Endothelial cell of umbilical vein (primary cell): ENCODE results near the gene OSBPL6. TPM values are rescaled to one million over a fixed set of nuclear protein-coding genes. Genes with fewer than 3 reads are reported as not detected.
"Not testable (repeated sequence)": the region's sequence is repeated elsewhere in the genome, so short reads cannot be mapped to it uniquely, and the experiment has no call there.

Experiments
- BruUV-seq: library from RNA; stranded (reverse); fragments of 400-500 nt; replicated peaks from 2 replicates; lab custom pipeline; 2021; lab: Mats Ljungman, UMichigan
- CTCF ChIA-PET: fragments of 300-600, 350-600 bp; sonication (Branson Sonifier 250); formaldehyde crosslinking; loops from one replicate; lab custom pipeline; 2021; ENCODE audit warnings: antibody characterized with exemption, inconsistent platforms; lab: Charles Lee
- POLR2A ChIA-PET: fragments of 300-600, 350-600 bp; sonication (Branson Sonifier 250); formaldehyde crosslinking; loops from one replicate; lab custom pipeline; 2021; ENCODE audit warnings: antibody characterized with exemption, inconsistent platforms; lab: Charles Lee
- DNase-seq: peaks from one replicate; pipeline ENCODE4 v3.0.0-alpha.2; 2011; ENCODE audit warnings: low read depth, low spot score
- FAIRE-seq: peaks from 2 replicates; lab custom pipeline; 2011; peaks lifted over from hg19 to GRCh38; lab: Jason Lieb, UNC
- H2AFZ ChIP-seq: 2 replicates; pipeline ENCODE4 v1.6.0; 2012; ENCODE audit warnings: low read depth, low read length, control low read depth, inconsistent platforms
- H3K27ac ChIP-seq: 2 replicates; pipeline ENCODE4 v1.5.1; 2011; ENCODE audit warnings: low read depth, mild to moderate bottlenecking, control low read depth, low read length, moderate library complexity; ENCODE audit not compliant: insufficient read depth
- H3K27me3 ChIP-seq, 2 experiments: 2 replicates each; pipeline versions ENCODE4 v1.6.0 to v1.6.1; 2011; ENCODE audit warnings: low read length in 2 of 2, mixed read lengths in 1 of 2; ENCODE audit not compliant: control insufficient read depth in 2 of 2, insufficient read depth in 2 of 2
- H3K36me3 ChIP-seq, 2 experiments: 2 replicates in 1 of 2; 3 replicates in 1 of 2; pipeline ENCODE4 v1.5.1; 2011; ENCODE audit warnings: low read length in 2 of 2, mild to moderate bottlenecking in 1 of 2, moderate library complexity in 1 of 2; ENCODE audit not compliant: control insufficient read depth in 2 of 2, insufficient read depth in 2 of 2; ENCODE audit errors: extremely low read depth in 1 of 2
- H3K4me1 ChIP-seq: 3 replicates; pipeline ENCODE4 v1.5.1; 2011; ENCODE audit warnings: mild to moderate bottlenecking, low read length; ENCODE audit not compliant: control insufficient read depth, insufficient read depth; ENCODE audit errors: extremely low read depth
- H3K4me2 ChIP-seq: 2 replicates; pipeline ENCODE4 v1.6.1; 2011; ENCODE audit warnings: low read length, control low read depth, mixed read lengths; ENCODE audit not compliant: insufficient read depth
- H3K4me3 ChIP-seq, 3 experiments: fragments of 200-600 bp in 1 of 3; sonication (generic), shearing (Covaris generic) in 1 of 3; replicated peaks in 1 of 3; 2 replicates each; pipeline ENCODE4 v1.5.1; 2011 to 2016; ENCODE audit warnings: control low read depth in 3 of 3, low read length in 3 of 3, mild to moderate bottlenecking in 2 of 3, inconsistent platforms in 1 of 3, low read depth in 1 of 3, moderate library complexity in 1 of 3; ENCODE audit not compliant: insufficient read depth in 1 of 3
- H3K79me2 ChIP-seq: 2 replicates; pipeline ENCODE4 v1.6.0; 2012; ENCODE audit warnings: low read length, inconsistent platforms; ENCODE audit not compliant: control insufficient read depth, insufficient read depth
- H3K9ac ChIP-seq: replicated peaks from 2 replicates; pipeline ENCODE3; 2011; ENCODE audit warnings: low read length, control low read depth; ENCODE audit not compliant: insufficient read depth; ENCODE audit errors: extremely low read depth
- H3K9me1 ChIP-seq: replicated peaks from 3 replicates; pipeline ENCODE4 v1.6.0; 2011; ENCODE audit warnings: mild to moderate bottlenecking, low read length; ENCODE audit not compliant: control insufficient read depth, insufficient read depth; ENCODE audit errors: extremely low read depth
- H3K9me3 ChIP-seq: replicated peaks from 2 replicates; pipeline ENCODE4 v1.5.1; 2012; ENCODE audit warnings: low read length, inconsistent platforms; ENCODE audit not compliant: control insufficient read depth, insufficient read depth
- H4K20me1 ChIP-seq: replicated peaks from 2 replicates; pipeline ENCODE3; 2011; ENCODE audit warnings: mild to moderate bottlenecking, low read length; ENCODE audit not compliant: control insufficient read depth, insufficient read depth; ENCODE audit errors: extremely low read depth
- EZH2 ChIP-seq: IDR thresholded peaks from 2 replicates; pipeline ENCODE4 v1.6.1; 2012; ENCODE audit warnings: borderline replicate concordance, low read depth, mild to moderate bottlenecking, moderate library complexity, low read length, inconsistent platforms; ENCODE audit not compliant: severe bottlenecking
- FOS ChIP-seq: IDR thresholded peaks from 2 replicates; pipeline ENCODE4 v1.6.1; 2011; ENCODE audit warnings: mild to moderate bottlenecking, low read length, moderate library complexity, borderline replicate concordance; ENCODE audit not compliant: insufficient read depth
- GATA2 ChIP-seq: IDR thresholded peaks from 2 replicates; pipeline ENCODE4 v1.7.0; 2011; ENCODE audit warnings: low read depth, mild to moderate bottlenecking, moderate library complexity, mixed read lengths, low read length; ENCODE audit not compliant: insufficient read length, insufficient read depth
- JUN ChIP-seq: IDR thresholded peaks from 2 replicates; pipeline ENCODE4 v1.6.1; 2011; ENCODE audit warnings: borderline replicate concordance, low read depth; ENCODE audit not compliant: insufficient read length, insufficient read depth
- MYC ChIP-seq: IDR thresholded peaks from one replicate; pipeline ENCODE4 v1.6.1; 2011; ENCODE audit warnings: mild to moderate bottlenecking, low read depth, low read length
- POLR2A ChIP-seq: IDR thresholded peaks from 2 replicates; pipeline ENCODE4 v1.6.1; 2012; ENCODE audit warnings: low read depth, mild to moderate bottlenecking, control low read depth, low read length
- POLR2AphosphoS5 ChIP-seq: IDR thresholded peaks from 2 replicates; pipeline ENCODE4 v1.6.1; 2012; ENCODE audit warnings: low read depth, mild to moderate bottlenecking, control low read depth, low read length, moderate library complexity; ENCODE audit not compliant: insufficient read depth
- dilution Hi-C: fragments of 300-500 bp; cut with MboI; formaldehyde crosslinking; loops from one replicate; pipeline ENCODE4 v1.15.0; 2019; ENCODE audit warnings: low sequenced_read_pairs; ENCODE audit not compliant: extremely low pct_ligation_motif_present
- intact Hi-C: fragments of 100-400 bp; cut with micrococcal nuclease; formaldehyde crosslinking; loops from one replicate; pipeline ENCODE4 v1.10.0; 2022
- polyA plus RNA-seq, 4 experiments: library from polyadenylated mRNA; depleted of rRNA in 3 of 4; stranded (reverse) in 3 of 4; unstranded in 1 of 4; fragments of >200 nt; gene quantifications; 2 replicates each; pipeline versions ENCODE4 v1.2.1 to v1.2.3, GENCODE V29; 2011 to 2012; ENCODE audit warnings: missing spikeins in 1 of 4
- total RNA-seq: library from RNA; stranded (reverse); gene quantifications from 2 replicates; pipeline ENCODE4 v1.2.3, GENCODE V29; 2021
- TF ChIP-seq, protein P1 (sequence below), 2 donors: IDR thresholded peaks; 1 replicate in 1 of 2; 2 replicates in 1 of 2; pipeline ENCODE4 v1.5.1; 2011; ENCODE audit warnings: low read length in 2 of 2, mild to moderate bottlenecking in 2 of 2, moderate library complexity in 2 of 2, control low read depth in 1 of 2, inconsistent platforms in 1 of 2, low read depth in 1 of 2; ENCODE audit not compliant: insufficient read depth in 1 of 2; ENCODE audit errors: extremely low read depth in 1 of 2
- TF ChIP-seq, protein P2 (sequence below): IDR thresholded peaks from 2 replicates; pipeline ENCODE4 v1.6.1; 2011; ENCODE audit not compliant: insufficient read depth, insufficient read length

OSBPL6 gene
- total and polyA plus RNA-seq, 2 donors (not counting 3 experiments of a cell fraction or from before 2014, with no cell fraction given), result 1.5 to 2.3 TPM

DNA sequence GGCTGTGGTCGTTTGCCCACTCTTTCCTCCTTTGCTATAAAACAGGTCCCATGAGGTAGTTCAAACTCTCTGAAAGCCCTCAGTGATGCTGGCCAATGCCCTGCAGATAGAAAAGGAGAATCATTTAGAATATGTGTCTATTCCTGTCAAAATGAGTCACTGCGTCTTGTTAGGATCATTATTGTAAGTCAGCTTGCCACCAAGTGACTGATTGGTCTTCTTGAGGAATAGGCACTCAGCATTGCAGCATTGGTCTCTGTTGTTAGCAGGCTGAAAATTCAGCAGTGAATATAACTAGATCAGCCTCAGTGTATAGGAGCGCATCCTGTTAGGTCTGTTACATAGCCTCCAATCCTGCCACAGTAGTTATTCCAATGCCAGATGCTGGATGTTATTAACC, 227.8 kb downstream of the OSBPL6 start:
- dilution Hi-C loops (no loop called here), intact Hi-C loops (no loop called here)
- H4K20me1 ChIP-seq, result no peaks in the 10 kb centered on the region
- no TSS peak for BruUV-seq
- no peak overlapping the region for H3K27ac ChIP-seq
- no peak overlapping the region for H3K4me2 ChIP-seq
- H3K79me2 ChIP-seq, result peaks cover 2% of the 10 kb centered on the region
- H3K36me3 ChIP-seq, result peaks cover 2 to 6% of the 10 kb centered on the region in 2 experiments
- CTCF ChIA-PET, result interaction anchor here (1.1 to 1.8 kb wide), 2 partner anchors 8 to 293 kb away, joined by 3 to 14 read pairs; no protein-coding TSS in a partner anchor
- no peak overlapping the region for H3K4me3 ChIP-seq
- DNase-seq (no peak), FAIRE-seq (no peak)
- POLR2A ChIA-PET, result no interaction called here
- H3K27me3 ChIP-seq, result no peaks in the 10 kb centered on the region
- H2AFZ ChIP-seq, result no peak overlapping the region
- H3K4me1 ChIP-seq, result no peaks in the 10 kb centered on the region
- TF ChIP-seq MYC (no peak), GATA2 (no peak), POLR2AphosphoS5 (no peak), JUN (no peak), POLR2A (no peak), FOS (no peak), EZH2 (no peak)
- TF ChIP-seq, protein P1, sequence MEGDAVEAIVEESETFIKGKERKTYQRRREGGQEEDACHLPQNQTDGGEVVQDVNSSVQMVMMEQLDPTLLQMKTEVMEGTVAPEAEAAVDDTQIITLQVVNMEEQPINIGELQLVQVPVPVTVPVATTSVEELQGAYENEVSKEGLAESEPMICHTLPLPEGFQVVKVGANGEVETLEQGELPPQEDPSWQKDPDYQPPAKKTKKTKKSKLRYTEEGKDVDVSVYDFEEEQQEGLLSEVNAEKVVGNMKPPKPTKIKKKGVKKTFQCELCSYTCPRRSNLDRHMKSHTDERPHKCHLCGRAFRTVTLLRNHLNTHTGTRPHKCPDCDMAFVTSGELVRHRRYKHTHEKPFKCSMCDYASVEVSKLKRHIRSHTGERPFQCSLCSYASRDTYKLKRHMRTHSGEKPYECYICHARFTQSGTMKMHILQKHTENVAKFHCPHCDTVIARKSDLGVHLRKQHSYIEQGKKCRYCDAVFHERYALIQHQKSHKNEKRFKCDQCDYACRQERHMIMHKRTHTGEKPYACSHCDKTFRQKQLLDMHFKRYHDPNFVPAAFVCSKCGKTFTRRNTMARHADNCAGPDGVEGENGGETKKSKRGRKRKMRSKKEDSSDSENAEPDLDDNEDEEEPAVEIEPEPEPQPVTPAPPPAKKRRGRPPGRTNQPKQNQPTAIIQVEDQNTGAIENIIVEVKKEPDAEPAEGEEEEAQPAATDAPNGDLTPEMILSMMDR (IDR thresholded peaks at IDR 0.05; ENCODE audit: extremely low read depth in 1 of 2, insufficient read depth in 1 of 2, low read depth in 1 of 2, low read length in 2 of 2), result no peak
- TF ChIP-seq, protein P2, sequence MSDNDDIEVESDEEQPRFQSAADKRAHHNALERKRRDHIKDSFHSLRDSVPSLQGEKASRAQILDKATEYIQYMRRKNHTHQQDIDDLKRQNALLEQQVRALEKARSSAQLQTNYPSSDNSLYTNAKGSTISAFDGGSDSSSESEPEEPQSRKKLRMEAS, result no peak
- H3K9me3 ChIP-seq, result no peaks in the 10 kb centered on the region
- no peak overlapping the region for H3K9ac ChIP-seq
- H3K9me1 ChIP-seq, result no peaks in the 10 kb centered on the region

GRCh38 chr2:178423746-178424145, 229.4 kb downstream of the OSBPL6 start:
- H3K4me3 ChIP-seq, H3K27ac ChIP-seq, H3K9me1 ChIP-seq, dilution Hi-C loops, DNase-seq, FAIRE-seq, H3K27me3 ChIP-seq, H3K9me3 ChIP-seq, intact Hi-C loops, H2AFZ ChIP-seq, H3K79me2 ChIP-seq, H3K4me2 ChIP-seq, H3K4me1 ChIP-seq, POLR2A ChIA-PET, H3K9ac ChIP-seq, BruUV-seq, H4K20me1 ChIP-seq, H3K36me3 ChIP-seq: not testable (repeated sequence)
- CTCF ChIA-PET, result interaction anchor here (1.0 to 1.8 kb wide), 3 partner anchors 9 to 20 kb away, joined by 3 to 14 read pairs (median 4); no protein-coding TSS in a partner anchor
